Neuron (in vitro differentiated cells): ENCODE measurements around the gene TTLL6.
"Not testable (repeated sequence)": the region's sequence is repeated elsewhere in the genome, so short reads cannot be mapped to it uniquely, and the experiment has no call there.

Source experiments
- H2AFZ ChIP-seq: one replicate; pipeline ENCODE4 v1.6.1; 2013; ENCODE audit warnings: low read depth, mild to moderate bottlenecking, inconsistent platforms, low read length, moderate library complexity
- H3K27me3 ChIP-seq: one replicate; pipeline ENCODE4 v1.6.1; 2013; ENCODE audit warnings: low read length; ENCODE audit not compliant: insufficient read depth
- H3K36me3 ChIP-seq: one replicate; pipeline ENCODE4 v1.6.1; 2013; ENCODE audit warnings: low read length; ENCODE audit not compliant: insufficient read depth
- H3K4me1 ChIP-seq: one replicate; pipeline ENCODE4 v1.6.1; 2013; ENCODE audit warnings: low read length; ENCODE audit not compliant: insufficient read depth
- H3K4me3 ChIP-seq: 2 replicates; pipeline ENCODE4 v1.5.1; 2013; ENCODE audit warnings: mild to moderate bottlenecking, low read length, moderate library complexity
- H3K9me3 ChIP-seq: one replicate; pipeline ENCODE4 v1.6.1; 2013; ENCODE audit warnings: low read length

The TTLL6 gene

GRCh38 chr17:48816774-48817590, at the start of gene TTLL6:
TSS of gene TTLL6 (minus strand) at chr17:48817229. CDS start at chr17:48817072, 157 bp downstream.
- no peaks in the 10 kb centered on the region for H3K9me3 ChIP-seq
- H3K27me3 ChIP-seq = peaks cover 24% of the 10 kb centered on the region
- H3K4me3 ChIP-seq = peak within 1 kb of the TSS; percentile 39
- peaks cover 24% of the 10 kb centered on the region for H3K4me1 ChIP-seq
- H2AFZ ChIP-seq = peak within 1 kb of the TSS; percentile 63
- H3K36me3 ChIP-seq = no peaks in the 10 kb centered on the region

DNA sequence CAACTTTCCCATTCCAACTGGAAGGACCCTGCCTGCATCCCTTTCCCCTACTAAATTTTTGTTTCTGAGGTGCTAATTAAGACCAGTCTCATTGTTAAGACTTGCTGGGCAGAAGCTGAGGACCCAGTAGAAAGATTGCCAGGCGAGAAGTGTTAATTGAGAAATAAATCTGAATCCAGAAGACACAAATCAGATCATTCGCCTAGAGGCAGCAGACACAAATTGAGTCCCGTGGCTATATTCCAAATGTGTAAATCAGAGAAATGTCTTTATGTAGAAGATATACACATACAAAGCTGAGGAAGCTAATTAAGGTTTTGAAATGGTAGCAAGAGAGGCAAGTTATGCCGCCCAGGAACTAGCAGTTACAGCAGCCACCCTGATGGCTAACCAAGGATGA, 43.4 kb upstream of the TTLL6 start:
- Histone ChIP-seq H3K9me3 (no peaks in the 10 kb centered on the region), H2AFZ (no peak overlapping the region), H3K4me1 (no peaks in the 10 kb centered on the region), H3K27me3 (no peaks in the 10 kb centered on the region), H3K4me3 (no peak overlapping the region), H3K36me3 (peaks cover 25% of the 10 kb centered on the region)

DNA sequence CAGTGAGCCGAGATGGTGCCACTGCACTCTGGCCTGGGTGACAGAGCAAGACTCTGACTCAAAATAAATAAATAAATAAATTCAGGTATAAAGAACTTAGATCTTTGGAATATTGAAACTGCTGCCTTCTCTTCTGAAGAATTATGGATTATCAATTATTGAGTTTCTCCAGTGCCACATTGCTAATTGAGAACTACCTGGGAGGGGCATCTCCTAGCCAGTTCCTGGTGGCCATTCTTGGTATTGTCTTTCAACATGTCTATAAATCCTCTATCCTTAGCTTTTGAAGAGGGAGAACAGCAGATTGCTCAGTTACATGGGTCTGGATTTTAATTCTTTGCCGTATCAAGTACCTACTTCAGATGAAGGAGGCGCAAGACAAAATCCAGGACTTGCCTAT, 43.0 kb upstream of the TTLL6 start:
- no peaks in the 10 kb centered on the region for H3K9me3 ChIP-seq
- no peaks in the 10 kb centered on the region for H3K4me1 ChIP-seq
- peaks cover 25% of the 10 kb centered on the region for H3K36me3 ChIP-seq
- no peak overlapping the region for H2AFZ ChIP-seq
- no peak overlapping the region for H3K4me3 ChIP-seq
- H3K27me3 ChIP-seq = no peaks in the 10 kb centered on the region

- H3K4me3 ChIP-seq = no peak overlapping the region
- no peaks in the 10 kb centered on the region for H3K27me3 ChIP-seq
- peaks cover 39% of the 10 kb centered on the region for H3K36me3 ChIP-seq
- H3K4me1 ChIP-seq = peaks cover 6% of the 10 kb centered on the region
- H3K9me3 ChIP-seq = no peaks in the 10 kb centered on the region
- H2AFZ ChIP-seq = no peak overlapping the region
Measured at GRCh38 chr17:48856122-48856821, 39.2 kb upstream of the TTLL6 start.

- Histone ChIP-seq H3K9me3 (no peaks in the 10 kb centered on the region), H3K27me3 (no peaks in the 10 kb centered on the region), H2AFZ (no peak overlapping the region), H3K4me3 (no peak overlapping the region), H3K4me1 (peaks cover 6% of the 10 kb centered on the region), H3K36me3 (peaks cover 41% of the 10 kb centered on the region)
Measured at GRCh38 chr17:48854774-48855476, 37.9 kb upstream of the TTLL6 start.

- Histone ChIP-seq H3K9me3 (no peaks in the 10 kb centered on the region), H3K27me3 (no peaks in the 10 kb centered on the region), H3K4me3 (no peak overlapping the region), H2AFZ (no peak overlapping the region), H3K36me3 (peaks cover 45% of the 10 kb centered on the region), H3K4me1 (peaks cover 6% of the 10 kb centered on the region)
Measured at GRCh38 chr17:48850792-48851323, 33.8 kb upstream of the TTLL6 start.

GRCh38 chr17:48843187-48843900, 26.3 kb upstream of the TTLL6 start:
- Histone ChIP-seq H3K27me3 (no peaks in the 10 kb centered on the region), H3K4me3 (no peak overlapping the region), H3K4me1 (no peaks in the 10 kb centered on the region), H2AFZ (no peak overlapping the region), H3K36me3 (peaks cover 5% of the 10 kb centered on the region), H3K9me3 (no peaks in the 10 kb centered on the region)

DNA sequence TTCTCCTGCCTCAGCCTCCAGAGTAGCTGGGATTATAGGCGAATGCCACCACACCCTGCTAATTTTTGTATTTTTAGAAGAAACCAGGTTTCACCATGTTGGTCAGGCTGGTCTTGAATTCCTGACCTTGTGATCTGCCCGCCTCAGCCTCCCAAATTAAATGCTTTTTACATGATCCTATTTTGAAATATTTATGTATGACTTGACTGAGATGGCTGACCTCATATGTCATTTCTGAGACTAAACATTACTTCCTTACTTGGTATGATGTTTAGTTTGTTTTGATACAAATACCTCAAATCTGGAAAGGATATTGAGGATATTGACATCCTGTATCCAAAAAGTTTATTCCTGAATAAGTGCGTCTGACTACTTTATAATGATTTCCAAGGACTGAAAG, 25.7 kb upstream of the TTLL6 start:
- Histone ChIP-seq H3K9me3 (no peaks in the 10 kb centered on the region), H3K4me1 (no peaks in the 10 kb centered on the region), H3K4me3 (no peak overlapping the region), H3K27me3 (no peaks in the 10 kb centered on the region), H2AFZ (no peak overlapping the region), H3K36me3 (peaks cover 1% of the 10 kb centered on the region)

DNA sequence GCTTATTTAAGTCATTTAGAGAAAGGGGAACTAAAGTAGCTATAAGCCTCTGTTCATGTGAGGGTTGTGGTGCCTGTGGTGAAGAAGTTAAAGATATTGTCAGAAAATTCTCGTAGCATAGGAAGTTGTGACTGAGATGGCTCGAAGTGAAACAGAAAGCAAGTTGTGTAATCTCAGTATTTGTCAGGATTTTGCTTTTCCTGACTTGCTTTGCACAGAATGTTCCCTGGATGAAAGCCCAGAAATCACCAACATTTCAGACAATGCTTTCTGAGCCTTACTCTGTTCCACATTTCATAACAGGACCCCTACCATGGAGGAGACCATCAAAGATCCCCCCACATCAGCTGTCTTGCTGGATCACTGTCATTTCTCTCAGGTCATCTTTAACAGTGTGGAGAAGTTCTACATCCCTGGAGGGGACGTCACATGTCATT, 24.4 kb upstream of the TTLL6 start:
- H3K9me3 ChIP-seq = no peaks in the 10 kb centered on the region
- H3K4me3 ChIP-seq = no peak overlapping the region
- H2AFZ ChIP-seq = no peak overlapping the region
- H3K4me1 ChIP-seq = no peaks in the 10 kb centered on the region
- H3K36me3 ChIP-seq = peaks cover 1% of the 10 kb centered on the region
- no peaks in the 10 kb centered on the region for H3K27me3 ChIP-seq

DNA sequence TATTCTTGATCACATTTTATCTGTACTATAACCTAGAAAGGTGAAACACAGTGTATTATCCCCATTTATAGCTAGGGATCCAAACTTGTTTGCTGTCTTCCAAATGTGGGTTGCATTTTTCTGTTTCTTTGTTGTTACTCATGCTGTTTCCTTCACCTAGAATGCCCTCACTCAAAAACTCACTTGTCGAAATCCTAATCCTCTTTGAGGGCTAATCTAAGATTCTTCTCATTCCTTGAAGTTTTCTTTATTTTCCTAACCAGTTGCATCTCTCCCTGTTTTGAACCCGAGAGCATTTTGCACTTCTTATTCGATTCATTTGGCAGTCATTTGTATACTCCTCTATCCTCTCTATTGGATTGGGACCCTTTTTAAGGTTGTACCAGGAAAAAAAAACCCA, 23.4 kb upstream of the TTLL6 start:
- Histone ChIP-seq H3K4me3 (no peak overlapping the region), H2AFZ (no peak overlapping the region)

DNA sequence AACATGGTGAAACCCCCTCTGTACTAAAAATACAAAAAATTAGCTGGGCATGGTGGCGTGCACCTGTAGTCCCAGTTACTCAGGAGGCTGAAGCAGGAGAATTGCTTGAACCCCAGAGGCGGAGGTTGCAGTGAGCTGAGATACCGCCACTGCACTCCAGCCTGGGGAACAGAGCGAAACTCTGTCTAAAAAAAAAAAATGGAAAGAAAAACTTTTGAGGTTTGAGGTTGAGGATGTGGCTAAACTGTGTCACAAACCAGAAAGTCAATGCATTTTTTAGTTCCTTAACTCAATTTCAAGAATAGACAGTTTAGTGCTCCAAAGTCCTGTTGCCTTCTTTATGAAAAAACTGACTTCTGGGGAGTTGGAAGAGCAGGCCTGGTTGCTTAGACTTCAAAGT, 20.4 kb upstream of the TTLL6 start:
- not testable (repeated sequence) for H3K36me3 ChIP-seq, H2AFZ ChIP-seq, H3K27me3 ChIP-seq, H3K9me3 ChIP-seq, H3K4me3 ChIP-seq, H3K4me1 ChIP-seq

More for the DNA sequence above, 23.4 kb upstream of the TTLL6 start:
- Histone ChIP-seq H3K4me1 (no peaks in the 10 kb centered on the region), H3K9me3 (no peaks in the 10 kb centered on the region), H3K36me3 (peaks cover 1% of the 10 kb centered on the region), H3K27me3 (no peaks in the 10 kb centered on the region)

DNA sequence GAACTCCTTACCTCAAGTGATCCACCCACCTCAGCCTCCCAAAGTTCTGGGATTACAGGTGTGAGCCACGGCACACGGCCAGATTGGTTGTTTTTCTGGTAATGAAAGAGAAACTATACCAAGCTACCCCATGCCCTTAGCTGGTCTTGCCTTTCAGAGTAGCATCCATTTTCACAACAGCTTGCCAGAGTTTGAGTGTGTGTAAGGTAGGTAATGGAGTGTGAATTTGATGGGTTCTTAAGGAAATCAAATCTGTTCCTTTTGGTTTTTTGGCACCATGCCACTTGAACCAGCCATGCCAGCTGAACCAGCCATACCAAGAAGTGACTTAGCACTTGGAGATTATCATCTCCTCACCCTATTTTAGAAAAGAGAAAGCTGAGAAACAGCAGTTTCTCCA, 18.9 kb upstream of the TTLL6 start:
- no peak overlapping the region for H2AFZ ChIP-seq
- no peaks in the 10 kb centered on the region for H3K9me3 ChIP-seq
- H3K27me3 ChIP-seq = no peaks in the 10 kb centered on the region
- no peaks in the 10 kb centered on the region for H3K36me3 ChIP-seq
- H3K4me3 ChIP-seq = no peak overlapping the region
- peaks cover 6% of the 10 kb centered on the region for H3K4me1 ChIP-seq
